ENCODE results near the gene TSPEAR.

Gene TSPEAR

GRCh38 chr21:44496564-44497550 lies 214.5 kb downstream of the TSPEAR start:
- DNase-seq = no peak

- no peak for DNase-seq
Observed at GRCh38 chr21:44495611-44496563, 215.5 kb downstream of the TSPEAR start.

GRCh38 chr21:44494956-44495355 lies 216.4 kb downstream of the TSPEAR start:
- DNase-seq = no peak

GRCh38 chr21:44494418-44494817 lies 217.0 kb downstream of the TSPEAR start:
- no peak for DNase-seq

- no peak for DNase-seq
Observed at GRCh38 chr21:44492567-44493385, 218.6 kb downstream of the TSPEAR start.

GRCh38 chr21:44490816-44491215 lies 220.6 kb downstream of the TSPEAR start:
- no peak for DNase-seq

GRCh38 chr21:44490405-44490804 lies 221.0 kb downstream of the TSPEAR start:
- DNase-seq = no peak

- DNase-seq = no peak
Observed at GRCh38 chr21:44489962-44490361, 221.4 kb downstream of the TSPEAR start.

GRCh38 chr21:44487831-44488230 lies 223.5 kb downstream of the TSPEAR start:
- DNase-seq = peak; percentile 38

GRCh38 chr21:44486302-44486701 lies 225.1 kb downstream of the TSPEAR start:
- DNase-seq = no peak

- DNase-seq = no peak
Observed at GRCh38 chr21:44485796-44486195, 225.6 kb downstream of the TSPEAR start.

- DNase-seq = peak; percentile 50
Observed at GRCh38 chr21:44485254-44485793, 226.0 kb downstream of the TSPEAR start.

GRCh38 chr21:44484498-44485253 lies 226.7 kb downstream of the TSPEAR start:
- DNase-seq = no peak

- no peak for DNase-seq
Observed at GRCh38 chr21:44483288-44484237, 227.8 kb downstream of the TSPEAR start.

- DNase-seq = no peak
Observed at GRCh38 chr21:44482581-44483287, 228.6 kb downstream of the TSPEAR start.

GRCh38 chr21:44480200-44481053 lies 230.9 kb downstream of the TSPEAR start:
- DNase-seq = no peak

GRCh38 chr21:44479556-44480199 lies 231.7 kb downstream of the TSPEAR start:
- DNase-seq = peak; percentile 54

GRCh38 chr21:44478801-44479167 lies 232.6 kb downstream of the TSPEAR start:
- no peak for DNase-seq

All from CD4-positive, alpha-beta T cell treated with Interleukin-12 subunit alpha and Interleukin-12 subunit beta, for 1 hour (primary cell).